HG02943 (cell line): ENCODE data around the gene SLC35F1.

Experiments used
- ATAC-seq: cut with Tn5 transposase; IDR thresholded peaks from one replicate; pipeline ENCODE4 v1.9.1; 2021; ENCODE audit warnings: mild to moderate bottlenecking, low read depth, moderate library complexity; ENCODE audit not compliant: unreplicated experiment

Gene SLC35F1

DNA sequence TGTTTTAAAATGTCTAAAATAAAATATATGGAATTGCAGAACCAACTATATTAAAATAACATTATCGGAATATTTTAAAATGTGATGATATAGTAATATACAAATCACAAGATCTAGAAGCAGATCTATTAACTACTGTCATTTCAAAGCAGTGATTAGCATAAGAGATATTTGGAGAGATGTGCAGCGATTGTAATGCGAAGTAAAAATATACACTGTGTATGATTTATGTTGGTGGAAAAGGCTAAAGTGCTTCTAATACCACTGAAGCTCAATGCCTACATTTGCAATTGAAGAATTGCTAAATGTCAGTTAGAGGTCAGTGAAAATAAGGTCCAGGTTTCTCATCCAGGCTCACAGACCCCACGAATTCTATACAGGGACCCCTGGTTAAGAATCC is 392.4 kb downstream of the SLC35F1 start:
- ATAC-seq, result no peak

- ATAC-seq, result no peak
Observed at GRCh38 chr6:118304321-118304720, 397.3 kb downstream of the SLC35F1 start.

DNA sequence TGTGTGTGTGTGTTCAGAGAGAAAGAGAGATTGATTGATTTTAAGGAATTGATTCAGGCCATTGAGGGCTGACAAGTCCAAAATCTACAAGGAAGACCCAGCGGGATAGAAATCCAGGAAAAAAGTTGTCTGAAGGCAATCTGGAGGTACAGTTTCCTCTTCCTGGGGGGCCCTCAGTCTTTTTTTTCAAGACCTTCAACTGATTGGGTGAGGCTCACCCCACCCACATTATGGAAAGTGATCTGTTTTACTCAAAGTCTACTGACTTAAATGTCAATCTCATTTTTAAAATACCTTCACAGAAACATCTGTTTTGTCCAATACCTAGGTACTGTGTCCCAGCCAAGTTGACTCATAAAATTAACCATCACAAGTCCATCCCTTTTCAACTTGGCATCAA is 398.0 kb downstream of the SLC35F1 start:
- ATAC-seq, result no peak

DNA sequence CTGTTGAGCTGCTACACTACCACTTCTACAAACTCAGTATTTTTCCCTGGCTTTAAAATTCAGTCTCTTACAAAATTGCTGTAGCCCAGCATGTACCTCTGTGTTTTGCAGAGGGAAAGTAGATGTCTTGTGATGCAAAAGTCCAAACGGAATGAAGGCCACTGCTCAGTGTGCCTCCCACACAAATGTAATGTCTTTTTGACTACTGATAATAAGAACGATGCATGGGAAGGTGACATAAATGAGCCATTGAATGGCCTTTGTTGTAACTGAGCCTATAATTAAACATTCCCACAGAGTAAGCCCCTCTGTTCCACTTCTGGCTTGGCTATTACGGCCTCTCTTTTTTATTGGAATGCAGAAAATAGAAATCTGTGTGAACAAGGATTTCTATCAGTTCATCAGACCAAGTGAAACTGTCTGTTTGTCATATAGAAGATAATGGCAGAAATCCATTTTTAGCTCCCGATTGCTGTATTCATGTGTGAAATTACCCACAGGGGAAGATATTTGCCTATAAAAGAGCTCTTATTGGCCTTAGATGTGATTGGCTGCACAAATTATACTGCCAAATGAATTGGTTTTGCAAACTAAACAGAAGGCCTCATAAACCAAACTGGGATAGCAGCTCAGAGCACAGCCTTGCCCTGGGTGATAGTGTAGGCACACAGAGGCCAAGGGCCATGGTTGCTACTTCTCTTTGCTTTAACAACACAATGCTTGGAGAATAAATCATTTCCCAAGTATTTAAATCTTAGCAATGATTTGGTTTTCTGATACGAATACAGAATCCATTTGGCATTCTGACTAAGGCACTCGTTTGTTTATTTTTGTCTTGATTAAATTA is 399.6 kb downstream of the SLC35F1 start:
- ATAC-seq, result no peak

DNA sequence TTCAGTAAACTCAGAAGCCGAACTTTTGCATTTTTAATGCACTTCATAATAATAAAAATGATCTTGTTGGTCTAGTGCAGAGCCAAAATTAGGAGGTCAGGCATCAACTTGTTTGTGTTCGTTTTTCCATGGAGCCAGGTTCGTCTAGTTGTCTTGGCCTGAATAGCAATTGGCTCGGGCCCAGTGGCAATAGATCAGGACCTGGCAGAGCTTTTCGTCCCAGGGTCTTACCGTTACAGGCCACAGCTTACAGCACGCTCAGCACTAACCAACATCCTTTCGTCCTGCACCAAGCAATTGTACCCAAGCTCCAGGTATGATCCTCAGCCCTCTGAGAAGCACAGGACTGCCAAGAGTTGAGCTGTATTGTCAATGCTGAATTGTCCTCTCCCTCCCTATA is 400.5 kb downstream of the SLC35F1 start:
- no peak for ATAC-seq

GRCh38 chr6:118309337-118310093 is 402.5 kb downstream of the SLC35F1 start:
- ATAC-seq, result no peak

GRCh38 chr6:118313208-118313607 is 406.1 kb downstream of the SLC35F1 start:
- ATAC-seq, result no peak

GRCh38 chr6:118313762-118314161 is 406.7 kb downstream of the SLC35F1 start:
- no peak for ATAC-seq

DNA sequence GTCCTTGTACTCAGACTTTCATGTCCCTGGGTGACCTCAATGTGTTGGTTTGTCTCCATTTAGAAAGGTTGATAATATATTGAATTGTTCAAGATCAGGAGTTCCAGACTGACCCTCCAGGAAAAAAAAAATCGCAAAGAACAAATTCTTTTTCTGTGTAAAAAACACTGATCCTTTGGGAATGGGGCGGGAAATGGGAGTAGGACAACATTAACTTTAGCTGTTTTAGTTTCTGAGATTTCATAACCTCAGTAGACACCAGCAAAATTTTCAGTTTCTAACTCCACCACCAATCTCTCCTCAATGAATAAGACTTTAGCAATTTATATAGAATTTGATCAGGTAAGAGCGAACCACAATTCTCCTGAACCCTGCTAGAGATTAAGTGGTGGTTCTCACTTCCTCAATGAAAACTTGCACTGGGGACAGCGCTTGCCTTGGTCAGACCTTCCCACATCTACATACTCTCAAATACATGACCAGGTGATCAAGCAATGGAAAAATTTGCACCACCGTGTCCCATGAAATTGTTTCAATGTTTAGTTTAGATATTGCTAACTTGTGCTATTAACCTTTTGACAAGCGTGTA is 409.8 kb downstream of the SLC35F1 start:
- ATAC-seq, result no peak

DNA sequence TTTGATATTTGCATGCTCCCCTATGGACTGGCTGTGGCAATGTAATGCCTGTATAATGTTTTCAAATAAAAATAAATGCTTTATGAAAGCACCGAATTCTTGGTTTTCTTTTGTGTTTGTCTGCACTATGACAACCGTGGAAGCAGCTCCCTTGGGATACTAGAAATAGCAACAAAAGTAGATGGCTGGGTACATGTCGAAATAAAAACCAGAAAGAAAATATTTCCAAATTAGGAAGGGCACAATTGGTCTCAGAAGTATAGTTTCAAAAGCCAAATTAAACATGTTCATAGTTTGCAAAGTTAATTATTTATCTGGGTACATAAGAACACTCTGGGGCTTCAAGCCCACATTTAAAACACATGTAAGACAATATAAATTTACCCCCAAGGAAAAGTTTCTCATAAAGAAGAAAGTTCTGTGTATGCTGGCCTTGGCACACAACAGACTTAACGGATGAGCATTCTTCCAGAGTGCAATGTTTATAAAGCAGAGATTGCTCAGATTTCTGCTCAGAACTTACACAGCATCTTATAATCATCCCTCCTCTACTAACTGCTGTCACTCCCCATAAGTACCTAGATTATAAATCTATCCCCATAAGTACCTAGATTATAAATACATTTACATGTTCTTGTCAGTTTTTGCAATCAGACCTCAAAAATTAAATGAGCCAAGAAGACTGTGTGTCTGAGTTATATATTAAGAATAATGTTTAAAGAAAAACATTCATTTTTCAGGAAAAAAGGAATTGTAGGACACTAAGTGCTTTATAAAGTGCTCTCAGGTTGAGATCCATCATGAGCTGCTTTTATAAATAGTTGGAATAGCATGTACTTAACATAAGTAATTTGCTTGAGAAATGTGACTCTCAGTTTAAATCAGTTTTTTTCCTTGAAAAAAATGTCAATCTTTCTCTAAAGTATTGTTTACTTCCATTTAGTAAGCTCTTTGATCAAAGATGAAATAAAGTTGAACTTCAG is 410.8 kb downstream of the SLC35F1 start:
- ATAC-seq, result no peak

GRCh38 chr6:118318648-118319047 is 411.6 kb downstream of the SLC35F1 start:
- ATAC-seq, result no peak

DNA sequence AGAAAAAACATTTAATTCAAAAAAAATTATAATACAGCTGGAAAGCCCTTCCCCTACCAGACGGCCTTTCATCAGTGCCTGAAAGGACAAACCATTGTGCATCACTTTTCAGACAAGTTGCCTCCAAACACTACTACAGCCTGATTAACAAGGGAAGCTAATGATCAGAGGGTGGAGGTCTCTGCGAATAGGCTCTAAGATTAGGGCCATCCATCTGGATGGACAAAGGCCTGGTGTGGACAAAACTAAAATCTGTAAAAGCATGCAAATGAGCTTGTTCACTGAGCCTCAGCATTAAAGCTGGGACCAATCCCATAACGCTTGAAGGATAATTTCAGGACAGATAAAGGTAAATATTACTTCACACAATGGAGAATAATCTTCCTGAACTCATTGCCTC is 412.4 kb downstream of the SLC35F1 start:
- ATAC-seq, result no peak

DNA sequence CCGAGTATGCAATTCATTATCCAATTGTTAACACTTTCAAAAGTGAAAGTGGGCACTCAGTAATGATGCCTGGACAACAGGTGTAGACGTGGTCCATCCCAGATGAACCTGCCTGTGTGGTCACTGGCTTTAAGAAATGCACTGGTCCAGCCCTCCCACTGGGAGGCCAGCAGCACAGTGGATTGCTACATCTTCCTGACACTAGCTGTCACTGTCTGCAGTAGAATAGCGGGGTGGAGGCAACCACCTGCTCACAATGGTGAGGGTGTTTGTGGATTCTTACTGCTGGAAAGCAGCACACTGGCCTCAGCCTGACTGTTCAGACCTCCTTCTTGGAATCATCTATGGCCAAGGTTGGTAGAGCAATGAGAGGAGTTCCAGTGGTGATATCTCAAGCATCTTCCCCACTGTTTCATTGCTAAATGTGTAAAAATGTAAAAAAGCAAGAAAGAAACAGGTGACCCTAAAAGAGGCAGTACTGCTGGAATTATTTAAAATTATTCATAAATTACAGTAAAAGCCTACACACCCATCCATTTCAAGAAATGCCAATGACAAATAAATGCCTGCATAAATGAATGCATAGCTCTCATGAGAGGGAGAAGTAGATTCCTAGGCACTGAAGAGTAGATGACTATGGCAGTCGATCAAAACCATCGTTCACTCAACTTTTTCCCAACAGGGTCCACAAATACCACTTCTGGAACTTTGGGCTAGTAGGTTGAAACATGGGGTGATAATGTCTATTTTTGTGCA is 413.0 kb downstream of the SLC35F1 start:
- no peak for ATAC-seq

- no peak for ATAC-seq
Observed at GRCh38 chr6:118320652-118321051, 413.6 kb downstream of the SLC35F1 start.

GRCh38 chr6:118324116-118324515 is 417.1 kb downstream of the SLC35F1 start:
- no peak for ATAC-seq

DNA sequence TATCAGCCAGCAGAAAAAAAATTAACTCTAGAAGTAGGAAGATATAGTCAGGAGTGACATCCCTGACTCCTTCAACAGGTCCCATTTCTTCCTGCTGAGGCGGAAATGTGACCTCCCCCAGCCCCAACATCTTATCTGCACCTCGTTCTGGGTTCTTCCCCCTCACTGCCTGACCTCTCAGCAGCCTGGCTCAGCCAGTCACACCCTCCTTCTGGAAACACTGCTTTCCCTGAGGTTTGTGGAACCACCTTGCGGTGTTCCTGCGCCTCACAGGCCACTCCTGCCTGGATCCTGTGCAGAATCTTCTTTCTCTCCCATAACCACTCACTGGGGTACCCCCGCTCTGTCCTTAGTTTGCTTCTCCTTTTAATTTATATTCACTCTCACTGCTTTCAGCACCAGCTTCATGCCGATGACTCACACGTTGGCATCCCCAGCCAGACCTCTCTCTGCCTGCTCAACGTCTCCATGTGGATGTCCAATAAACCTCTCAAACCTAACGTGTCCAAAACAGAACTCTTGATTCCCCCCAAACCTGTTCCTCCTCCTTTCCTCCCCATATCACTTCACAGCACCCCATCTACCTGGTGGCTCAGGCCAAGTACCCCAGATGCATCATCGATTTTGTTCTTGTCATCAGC is 418.3 kb downstream of the SLC35F1 start:
- ATAC-seq, result no peak

DNA sequence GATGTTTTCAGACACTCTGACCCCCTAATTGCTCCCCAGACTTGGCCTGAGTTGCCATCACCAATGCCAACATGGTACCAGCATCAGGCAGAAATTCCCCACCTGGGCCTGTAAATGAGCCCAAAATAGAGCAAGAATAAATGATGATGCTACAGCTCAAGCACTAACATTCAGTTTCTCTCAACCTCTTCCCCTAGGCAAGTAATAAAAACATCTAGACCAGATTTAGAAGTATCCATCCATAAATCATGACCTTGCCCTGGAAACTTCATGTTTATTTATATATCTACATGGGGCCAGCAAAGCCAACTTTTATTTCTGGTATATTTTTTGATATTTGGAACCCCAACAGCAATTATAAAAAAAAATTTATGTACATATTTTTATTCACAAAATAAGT is 419.6 kb downstream of the SLC35F1 start:
- no peak for ATAC-seq

GRCh38 chr6:118327237-118327636 is 420.2 kb downstream of the SLC35F1 start:
- no peak for ATAC-seq

- no peak for ATAC-seq
Observed at GRCh38 chr6:118333772-118334171, 426.7 kb downstream of the SLC35F1 start.
